A549 (cell line): ENCODE measurements around the gene CAP2. TPM values are rescaled to one million over a fixed set of nuclear protein-coding genes. Genes with fewer than 3 reads are reported as not detected.

Experiments used
- ATAC-seq, 2 experiments: fragments of 200-7000 bp in 1 of 2; fragments of >200 bp in 1 of 2; cut with Nextera tagmentation in 1 of 2; cut with Tn5 transposase in 1 of 2; 3 replicates each; pipeline versions ENCODE4 v1.8.0 to v1.9.1; 2018 to 2020; ENCODE audit warnings: mild to moderate bottlenecking in 1 of 2, moderate library complexity in 1 of 2
- CTCF ChIA-PET: fragments of 300-600 bp; sonication (Branson Sonifier 250); formaldehyde crosslinking; extraction: SDS; loops from one replicate; lab custom pipeline; 2021; ENCODE audit warnings: antibody characterized with exemption, inconsistent platforms; lab: Yijun Ruan, JAX
- POLR2A ChIA-PET: fragments of 350-600 bp; formaldehyde crosslinking; extraction: SDS; loops from one replicate; lab custom pipeline; 2021; ENCODE audit warnings: antibody characterized with exemption, inconsistent platforms; lab: Yijun Ruan, JAX
- DNase-seq, 2 experiments: peaks; one replicate each; pipeline versions ENCODE4 v3.0.0 to v3.0.0-alpha.2; 2011 to 2016; ENCODE audit warnings: low read depth in 1 of 2, low spot score in 1 of 2
- FAIRE-seq: peaks from 2 replicates; lab custom pipeline; 2011; peaks lifted over from hg19 to GRCh38; lab: Jason Lieb, UNC
- H3K27ac ChIP-seq, 2 experiments: fragments of >200 bp; sonication (Bioruptor Twin); formaldehyde crosslinking; 3 replicates each; pipeline ENCODE4 v1.5.1; 2016 to 2017
- H3K4me1 ChIP-seq: fragments of >200 bp; sonication (Bioruptor Twin); formaldehyde crosslinking; 3 replicates; pipeline ENCODE4 v1.6.1; 2016
- H3K4me2 ChIP-seq: fragments of >200 bp; sonication (Bioruptor Twin); formaldehyde crosslinking; 3 replicates; pipeline ENCODE4 v1.6.1; 2016
- H3K4me3 ChIP-seq: fragments of >200 bp; sonication (Bioruptor Twin); formaldehyde crosslinking; 3 replicates; pipeline ENCODE4 v1.5.1; 2016
- H3K9me3 ChIP-seq: fragments of >200 bp; sonication (Bioruptor Twin); formaldehyde crosslinking; 3 replicates; pipeline ENCODE4 v1.6.1; 2016
- ATOH8 ChIP-seq: fragments of 250-450 bp; sonication (Bioruptor Pico); IDR thresholded peaks from 2 replicates; pipeline ENCODE4 v1.5.0; 2020; ENCODE audit warnings: low read depth, mild to moderate bottlenecking, moderate library complexity
- BCL3 ChIP-seq: fragments of >200 bp; sonication (Bioruptor Twin); formaldehyde crosslinking; IDR thresholded peaks from 3 replicates; pipeline ENCODE4 v1.6.1; 2016
- BHLHE40 ChIP-seq: IDR thresholded peaks from 2 replicates; pipeline ENCODE4 v1.6.1; 2012; ENCODE audit warnings: low read depth, low read length, inconsistent platforms
- CBX2 ChIP-seq: fragments of 200-600 bp; sonication (generic); IDR thresholded peaks from 2 replicates; pipeline ENCODE4 v1.6.1; 2016; ENCODE audit warnings: low read depth, mild to moderate bottlenecking, borderline replicate concordance
- CHD4 ChIP-seq: fragments of 200-600 bp; sonication (generic); IDR thresholded peaks from 2 replicates; pipeline ENCODE4 v1.6.1; 2016; ENCODE audit warnings: antibody characterized with exemption, mild to moderate bottlenecking, borderline replicate concordance
- EHF ChIP-seq: fragments of 250-450 bp; sonication (Bioruptor Pico); IDR thresholded peaks from 2 replicates; pipeline ENCODE4 v1.5.0; 2020; ENCODE audit warnings: mild to moderate bottlenecking
- FOXS1 ChIP-seq: fragments of 250-450 bp; sonication (Bioruptor Pico); IDR thresholded peaks from 2 replicates; pipeline ENCODE4 v1.5.0; 2020; ENCODE audit warnings: mild to moderate bottlenecking, moderate library complexity
- HDAC2 ChIP-seq: fragments of 200-600 bp; sonication (generic); IDR thresholded peaks from 2 replicates; pipeline ENCODE4 v1.6.1; 2016
- HOXA7 ChIP-seq: fragments of 250-450 bp; sonication (Bioruptor Pico); IDR thresholded peaks from 2 replicates; pipeline ENCODE4 v1.5.0; 2020; ENCODE audit warnings: mild to moderate bottlenecking, moderate library complexity
- HOXB5 ChIP-seq: fragments of 250-450 bp; sonication (Bioruptor Pico); IDR thresholded peaks from 2 replicates; pipeline ENCODE4 v1.5.0; 2020; ENCODE audit warnings: mild to moderate bottlenecking, moderate library complexity
- JUN ChIP-seq, 2 experiments: fragments of >200 bp; sonication (Bioruptor Twin); formaldehyde crosslinking; IDR thresholded peaks; 2 replicates in 1 of 2; 3 replicates in 1 of 2; pipeline ENCODE4 v1.6.1; 2016 to 2017
- JUNB ChIP-seq: fragments of >200 bp; sonication (Bioruptor Twin); formaldehyde crosslinking; IDR thresholded peaks from 2 replicates; pipeline ENCODE4 v1.6.1; 2016
- KDM1A ChIP-seq: fragments of 200-600 bp; sonication (generic); IDR thresholded peaks from 2 replicates; pipeline ENCODE4 v1.6.1; 2016; ENCODE audit warnings: low read depth, mild to moderate bottlenecking
- MAFK ChIP-seq: fragments of 450-650 bp; IDR thresholded peaks from 2 replicates; pipeline ENCODE4 v1.6.1; 2014; ENCODE audit not compliant: partially characterized antibody
- MYC ChIP-seq: IDR thresholded peaks from 2 replicates; pipeline ENCODE4 v1.6.1; 2012; ENCODE audit warnings: mild to moderate bottlenecking, inconsistent platforms, low read length, improper control_type of control experiment, borderline replicate concordance
- NPAS2 ChIP-seq: fragments of 250-450 bp; sonication (Bioruptor Pico); IDR thresholded peaks from 2 replicates; pipeline ENCODE4 v1.8.0; 2022; ENCODE audit warnings: mild to moderate bottlenecking, moderate library complexity, borderline replicate concordance
- NR3C1 ChIP-seq: fragments of >200 bp; sonication (Bioruptor Twin); formaldehyde crosslinking; IDR thresholded peaks from 3 replicates; pipeline ENCODE4 v1.6.1; 2017
- POLR2AphosphoS2 ChIP-seq: conservative IDR thresholded peaks from 2 replicates; pipeline ENCODE4 v1.6.1; 2012; ENCODE audit warnings: low read length, improper control_type of control experiment, inconsistent platforms
- RFX5 ChIP-seq: fragments of 450-650 bp; IDR thresholded peaks from 2 replicates; pipeline ENCODE4 v1.7.1; 2014; ENCODE audit warnings: antibody characterized with exemption, mild to moderate bottlenecking, moderate library complexity
- SREBF2 ChIP-seq: fragments of 450-650 bp; IDR thresholded peaks from 2 replicates; pipeline ENCODE4 v1.6.1; 2014; ENCODE audit warnings: mild to moderate bottlenecking, moderate library complexity
- TFCP2L1 ChIP-seq: fragments of 250-450 bp; sonication (Bioruptor Pico); IDR thresholded peaks from 2 replicates; pipeline ENCODE4 v1.5.0; 2021; ENCODE audit warnings: mild to moderate bottlenecking
- TP53 ChIP-seq: fragments of 250-450 bp; sonication (Bioruptor Pico); IDR thresholded peaks from 2 replicates; pipeline ENCODE4 v1.5.0; 2021; ENCODE audit warnings: mild to moderate bottlenecking, moderate library complexity
- ZC3H11A ChIP-seq: fragments of 450-650 bp; IDR thresholded peaks from 2 replicates; pipeline ENCODE4 v1.6.1; 2014; ENCODE audit warnings: antibody characterized with exemption, mild to moderate bottlenecking
- WGBS: methylation state at CpG from one replicate; pipeline ENCODE4 v1.1.6; 2017; ENCODE audit errors: missing lambda C conversion rate; 5-methylcytosine and 5-hydroxymethylcytosine counted together
- polyA plus RNA-seq, 4 experiments: library from polyadenylated mRNA; depleted of rRNA in 3 of 4; stranded (reverse); fragments of >200 nt; fragmentation: RNase III in 1 of 4; extraction: RNeasy Plus Mini Kit Qiagen cat#74134 plus additional on column Dnase treatment in 1 of 4; gene quantifications; 2 replicates in 3 of 4; 3 replicates in 1 of 4; pipeline ENCODE4 v1.2.3, GENCODE V29; 2011 to 2017
- TF ChIP-seq, protein P1 (sequence below): fragments of 450-650 bp; IDR thresholded peaks from 2 replicates; pipeline ENCODE4 v1.6.1; 2014; ENCODE audit warnings: antibody characterized with exemption
- TF ChIP-seq, protein P2 (sequence below): IDR thresholded peaks from 2 replicates; pipeline ENCODE4 v1.6.1; 2012
- TF ChIP-seq, protein P3 (sequence below): fragments of 250-450 bp; sonication (Bioruptor Pico); IDR thresholded peaks from 2 replicates; pipeline ENCODE4 v1.5.0; 2021; ENCODE audit warnings: mild to moderate bottlenecking, moderate library complexity, borderline replicate concordance

The CAP2 gene
- polyA plus RNA-seq, 2 of the 4 experiments (the other 2 are of a cell fraction), result 27.2 to 43.3 TPM

DNA sequence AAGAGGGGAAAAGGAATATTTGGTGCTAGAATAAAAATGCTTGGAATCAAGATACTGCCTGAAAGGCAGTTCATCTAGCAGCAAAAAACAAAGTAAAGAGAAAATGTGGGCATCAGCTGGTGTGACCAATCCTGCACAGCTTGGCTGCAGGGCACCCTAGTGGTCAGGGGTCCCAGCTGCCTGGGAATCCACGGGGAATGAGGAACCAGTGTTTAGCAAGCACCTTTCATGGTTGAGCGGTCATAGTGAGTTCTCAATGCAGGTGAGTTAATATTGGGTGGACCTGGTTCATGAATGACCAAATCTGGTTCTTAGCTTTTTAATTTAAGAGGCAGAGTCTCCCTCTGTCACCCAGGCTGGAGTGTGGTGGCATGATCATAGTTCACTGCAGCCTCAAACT, 53.3 kb downstream of the CAP2 start:
- ATAC-seq, result no peak
- no peak overlapping the region for H3K4me2 ChIP-seq
- POLR2A ChIA-PET, result no interaction called here
- no peak overlapping the region for H3K4me3 ChIP-seq
- no peaks in the 10 kb centered on the region for H3K4me1 ChIP-seq
- TF ChIP-seq CBX2 (no peak), ATOH8 (CRISPR knock-in tag) (no peak), NPAS2 (CRISPR knock-in tag) (no peak), HDAC2 (no peak), FOXS1 (CRISPR knock-in tag) (no peak), TFCP2L1 (no peak), KDM1A (no peak), BHLHE40 (no peak), HOXA7 (CRISPR knock-in tag) (no peak), POLR2AphosphoS2 (no peak), JUN (IDR thresholded peaks at IDR 0.05) (no peak), EHF (CRISPR knock-in tag) (no peak), RFX5 (no peak)
- TF ChIP-seq, protein P1, sequence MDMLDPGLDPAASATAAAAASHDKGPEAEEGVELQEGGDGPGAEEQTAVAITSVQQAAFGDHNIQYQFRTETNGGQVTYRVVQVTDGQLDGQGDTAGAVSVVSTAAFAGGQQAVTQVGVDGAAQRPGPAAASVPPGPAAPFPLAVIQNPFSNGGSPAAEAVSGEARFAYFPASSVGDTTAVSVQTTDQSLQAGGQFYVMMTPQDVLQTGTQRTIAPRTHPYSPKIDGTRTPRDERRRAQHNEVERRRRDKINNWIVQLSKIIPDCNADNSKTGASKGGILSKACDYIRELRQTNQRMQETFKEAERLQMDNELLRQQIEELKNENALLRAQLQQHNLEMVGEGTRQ, result no peak
- TF ChIP-seq, all 56 proteins: peak for 0
- Histone ChIP-seq H3K9me3 (no peaks in the 10 kb centered on the region), H3K27ac (no peak overlapping the region)
- CTCF ChIA-PET, result no interaction called here
- WGBS, result 87% methylated on average over 2 of the region's 2 CpGs
- FAIRE-seq, result no peak
- no peak for DNase-seq

DNA sequence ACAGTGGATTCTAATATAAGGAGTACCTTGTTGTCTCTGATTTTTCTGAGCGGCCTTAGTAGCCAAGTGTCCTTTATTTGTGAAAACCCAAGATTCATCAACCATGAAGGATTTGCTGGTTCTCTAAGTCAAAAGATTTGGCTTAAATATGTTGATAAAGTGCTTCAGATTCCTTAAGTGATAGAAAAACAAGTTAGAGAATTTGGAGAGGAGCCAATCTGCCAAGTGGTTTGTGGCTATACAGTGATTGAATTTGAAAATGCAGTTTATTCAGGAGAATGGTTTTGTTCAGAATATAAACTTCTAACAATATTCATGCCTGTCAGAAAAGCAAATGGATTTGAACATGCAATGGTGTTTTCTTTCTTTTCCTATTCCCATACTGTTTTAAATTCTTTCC, 54.8 kb downstream of the CAP2 start:
- TF ChIP-seq CHD4 (no peak), JUNB (no peak), BCL3 (no peak), HOXA7 (CRISPR knock-in tag) (no peak), SREBF2 (no peak), HOXB5 (CRISPR knock-in tag) (no peak), ZC3H11A (no peak), RFX5 (no peak), MYC (no peak), MAFK (no peak), TP53 (CRISPR knock-in tag) (no peak), BHLHE40 (no peak), NR3C1 (no peak), EHF (CRISPR knock-in tag) (no peak)
- TF ChIP-seq, protein P2, sequence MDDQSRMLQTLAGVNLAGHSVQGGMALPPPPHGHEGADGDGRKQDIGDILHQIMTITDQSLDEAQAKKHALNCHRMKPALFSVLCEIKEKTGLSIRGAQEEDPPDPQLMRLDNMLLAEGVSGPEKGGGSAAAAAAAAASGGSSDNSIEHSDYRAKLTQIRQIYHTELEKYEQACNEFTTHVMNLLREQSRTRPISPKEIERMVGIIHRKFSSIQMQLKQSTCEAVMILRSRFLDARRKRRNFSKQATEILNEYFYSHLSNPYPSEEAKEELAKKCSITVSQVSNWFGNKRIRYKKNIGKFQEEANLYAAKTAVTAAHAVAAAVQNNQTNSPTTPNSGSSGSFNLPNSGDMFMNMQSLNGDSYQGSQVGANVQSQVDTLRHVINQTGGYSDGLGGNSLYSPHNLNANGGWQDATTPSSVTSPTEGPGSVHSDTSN, result no peak
- TF ChIP-seq, protein P3, sequence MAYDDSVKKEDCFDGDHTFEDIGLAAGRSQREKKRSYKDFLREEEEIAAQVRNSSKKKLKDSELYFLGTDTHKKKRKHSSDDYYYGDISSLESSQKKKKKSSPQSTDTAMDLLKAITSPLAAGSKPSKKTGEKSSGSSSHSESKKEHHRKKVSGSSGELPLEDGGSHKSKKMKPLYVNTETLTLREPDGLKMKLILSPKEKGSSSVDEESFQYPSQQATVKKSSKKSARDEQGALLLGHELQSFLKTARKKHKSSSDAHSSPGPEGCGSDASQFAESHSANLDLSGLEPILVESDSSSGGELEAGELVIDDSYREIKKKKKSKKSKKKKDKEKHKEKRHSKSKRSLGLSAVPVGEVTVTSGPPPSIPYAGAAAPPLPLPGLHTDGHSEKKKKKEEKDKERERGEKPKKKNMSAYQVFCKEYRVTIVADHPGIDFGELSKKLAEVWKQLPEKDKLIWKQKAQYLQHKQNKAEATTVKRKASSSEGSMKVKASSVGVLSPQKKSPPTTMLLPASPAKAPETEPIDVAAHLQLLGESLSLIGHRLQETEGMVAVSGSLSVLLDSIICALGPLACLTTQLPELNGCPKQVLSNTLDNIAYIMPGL (CRISPR knock-in tag), result no peak
- TF ChIP-seq, all 56 proteins: peak for 0
- ChIA-PET POLR2A (no interaction called here), CTCF (no interaction called here)
- FAIRE-seq (no peak), ATAC-seq (no peak), DNase-seq (no peak)
- Histone ChIP-seq H3K4me3 (no peak overlapping the region), H3K4me1 (no peaks in the 10 kb centered on the region), H3K27ac (no peak overlapping the region), H3K4me2 (no peak overlapping the region), H3K9me3 (no peaks in the 10 kb centered on the region)
- WGBS, result 94% methylated on average over 1 of the region's 1 CpG
